Prostate gland (tissue), 2 donors: ENCODE measurements around the gene NID2. TPM values are rescaled to one million over a fixed set of nuclear protein-coding genes. Genes with fewer than 3 reads are reported as not detected.
A peak's percentile ranks its signal among the peaks of the same experiment; 100 is the strongest.

ENCODE experiments used
- DNase-seq: peaks from one replicate; pipeline ENCODE4 v3.0.0-alpha.2; 2019; ENCODE audit warnings: low spot score
- H3K27ac ChIP-seq, 2 donors: fragments of 200-600 bp; sonication (generic); 2 replicates each; pipeline ENCODE4 v1.5.1; 2017 to 2019
- H3K27me3 ChIP-seq: fragments of 200-600 bp; sonication (generic); replicated peaks from 2 replicates; pipeline ENCODE4 v1.5.1; 2019; ENCODE audit not compliant: insufficient read depth
- H3K36me3 ChIP-seq, 2 donors: fragments of 200-600 bp; sonication (generic); 1 replicate in 1 of 2; 2 replicates in 1 of 2; pipeline versions ENCODE4 v1.5.1 to v1.8.1; 2017 to 2019
- H3K4me1 ChIP-seq: fragments of 200-600 bp; sonication (generic); replicated peaks from 2 replicates; pipeline ENCODE4 v1.5.1; 2019
- H3K4me3 ChIP-seq, 2 donors: fragments of 200-600 bp; sonication (generic); 2 replicates each; pipeline ENCODE4 v1.5.1; 2017 to 2019
- H3K9me3 ChIP-seq: fragments of 200-600 bp; sonication (generic); 2 replicates; pipeline ENCODE4 v1.5.1; 2017
- CTCF ChIP-seq, 4 experiments: fragments of 200-600 bp in 2 of 4; fragments of 450-650 bp in 2 of 4; sonication (generic) in 2 of 4; IDR thresholded peaks; 1 replicate in 3 of 4; 2 replicates in 1 of 4; pipeline ENCODE4 v1.5.1; 2016 to 2019; ENCODE audit warnings: antibody characterized with exemption in 4 of 4, mild to moderate bottlenecking in 2 of 4, moderate library complexity in 2 of 4
- POLR2A ChIP-seq: fragments of 450-650 bp; IDR thresholded peaks from one replicate; pipeline ENCODE4 v1.6.1; 2016; ENCODE audit warnings: antibody characterized with exemption, mild to moderate bottlenecking
- POLR2AphosphoS5 ChIP-seq: sonication (generic); formaldehyde crosslinking; IDR thresholded peaks from one replicate; pipeline ENCODE4 v1.6.1; 2017; ENCODE audit warnings: antibody characterized with exemption
- WGBS: methylation state at CpG from one replicate; pipeline ENCODE4 v1.1.5; 2018; 5-methylcytosine and 5-hydroxymethylcytosine counted together
- intact Hi-C: fragments of 100-400 bp; cut with DNase I; formaldehyde crosslinking; loops from one replicate; pipeline ENCODE4 v1.14.2; 2022
- total RNA-seq, 2 donors: library from RNA; depleted of rRNA; stranded (reverse); fragments of >200 nt; gene quantifications; one replicate each; pipeline ENCODE4 v1.1.0, GENCODE V29; 2016

NID2 gene
- total RNA-seq, 2 donors from 2014 or later = 6.9 to 17.2 TPM

DNA sequence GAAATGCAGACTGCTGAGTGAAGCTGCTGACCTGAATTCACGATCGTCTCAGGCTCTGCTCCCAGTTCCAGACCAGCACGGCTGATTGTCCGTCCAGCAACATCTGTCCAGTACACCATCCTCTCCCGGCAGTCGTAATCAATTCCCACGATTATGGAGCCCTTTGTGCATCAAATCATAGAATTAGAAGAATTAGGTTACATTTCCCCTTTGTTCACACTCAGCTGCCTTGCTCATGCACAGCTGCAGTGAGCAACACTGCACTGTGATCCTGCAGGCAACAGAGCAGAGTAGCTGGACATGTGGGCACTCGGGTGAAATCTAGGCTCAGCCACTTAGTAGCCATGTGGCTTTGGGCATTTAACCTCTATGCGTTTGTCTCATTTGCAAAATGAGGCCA is 57.3 kb downstream of the NID2 start:
- no peaks in the 10 kb centered on the region for H3K27me3 ChIP-seq
- no peaks in the 10 kb centered on the region for H3K9me3 ChIP-seq
- intact Hi-C loops = no loop called here
- no peak overlapping the region for H3K27ac ChIP-seq
- DNase-seq = no peak
- TF ChIP-seq POLR2AphosphoS5 = no peak
- TF ChIP-seq POLR2A = no peak
- no peak for TF ChIP-seq CTCF (IDR thresholded peaks at IDR 0.05)
- no peak overlapping the region for H3K4me3 ChIP-seq
- WGBS = 88% methylated on average over 9 of the region's 9 CpGs
- peaks cover 0 to 6% of the 10 kb centered on the region in 2 donors for H3K36me3 ChIP-seq
- no peaks in the 10 kb centered on the region for H3K4me1 ChIP-seq

- Histone ChIP-seq H3K9me3 (no peaks in the 10 kb centered on the region), H3K36me3 (peaks cover 0 to 6% of the 10 kb centered on the region in 2 donors), H3K27ac (no peak overlapping the region), H3K27me3 (no peaks in the 10 kb centered on the region), H3K4me3 (no peak overlapping the region), H3K4me1 (no peaks in the 10 kb centered on the region)
- 94% methylated on average over 3 of the region's 3 CpGs for WGBS
- intact Hi-C loops = no loop called here
- DNase-seq = no peak
- TF ChIP-seq POLR2AphosphoS5 (no peak), CTCF (IDR thresholded peaks at IDR 0.05) (no peak)
Measured at GRCh38 chr14:52010173-52010693, 58.6 kb downstream of the NID2 start.

DNA sequence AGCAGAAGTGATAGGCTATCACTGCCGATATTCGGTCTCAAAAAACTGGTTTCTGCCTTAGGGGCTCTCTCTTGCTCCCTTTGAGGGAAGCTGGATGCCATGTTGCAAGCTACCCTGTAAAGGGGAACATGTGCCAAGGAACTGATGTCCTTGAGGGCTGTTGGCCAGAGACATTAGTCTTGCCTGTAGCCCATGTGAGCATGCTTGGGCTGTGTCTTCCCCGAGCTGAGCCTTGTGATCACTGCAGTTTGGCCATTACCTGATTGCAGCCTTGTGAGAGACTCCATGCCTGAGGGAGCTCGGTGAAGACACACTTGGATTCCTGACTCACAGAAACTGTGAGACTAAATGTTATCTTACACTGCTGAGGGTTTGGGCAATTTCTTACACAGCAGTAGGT is 60.7 kb downstream of the NID2 start:
- intact Hi-C loops = no loop called here
- no peaks in the 10 kb centered on the region for H3K4me1 ChIP-seq
- H3K36me3 ChIP-seq = peaks cover 0 to 6% of the 10 kb centered on the region in 2 donors
- DNase-seq = no peak
- WGBS = 96% methylated on average over 4 of the region's 4 CpGs
- H3K27ac ChIP-seq = no peak overlapping the region
- H3K4me3 ChIP-seq = no peak overlapping the region
- H3K27me3 ChIP-seq = no peaks in the 10 kb centered on the region
- no peaks in the 10 kb centered on the region for H3K9me3 ChIP-seq
- no peak for TF ChIP-seq CTCF (IDR thresholded peaks at IDR 0.05)
- TF ChIP-seq POLR2AphosphoS5 = no peak
- no peak for TF ChIP-seq POLR2A

DNA sequence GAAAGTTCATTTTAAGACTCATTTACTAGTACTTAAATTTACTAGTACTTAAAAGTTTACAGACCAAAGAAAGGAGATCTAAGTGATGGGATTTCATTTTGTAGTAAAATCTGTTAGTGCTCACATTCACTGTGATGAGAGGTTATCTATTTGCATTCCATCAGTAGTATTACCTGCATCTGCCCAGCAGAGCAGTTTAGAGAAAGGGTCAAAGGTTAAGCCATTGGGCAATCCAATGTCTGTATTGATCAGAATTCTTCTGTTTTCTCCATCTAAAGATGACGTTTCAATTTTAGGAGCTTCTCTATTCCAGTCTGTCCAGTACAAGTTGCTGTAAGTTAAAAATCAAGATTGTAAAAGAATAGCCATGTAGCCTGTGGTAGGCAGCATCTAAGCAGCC is 61.2 kb downstream of the NID2 start:
- Histone ChIP-seq H3K4me3 (no peak overlapping the region), H3K4me1 (no peaks in the 10 kb centered on the region), H3K27me3 (no peaks in the 10 kb centered on the region), H3K27ac (no peak overlapping the region), H3K9me3 (no peaks in the 10 kb centered on the region), H3K36me3 (peaks cover 0 to 6% of the 10 kb centered on the region in 2 donors)
- DNase-seq = no peak
- intact Hi-C loops = no loop called here
- TF ChIP-seq POLR2A = no peak
- TF ChIP-seq CTCF (IDR thresholded peaks at IDR 0.05) = no peak
- TF ChIP-seq POLR2AphosphoS5 = no peak
- 76% methylated on average over 1 of the region's 1 CpG for WGBS

DNA sequence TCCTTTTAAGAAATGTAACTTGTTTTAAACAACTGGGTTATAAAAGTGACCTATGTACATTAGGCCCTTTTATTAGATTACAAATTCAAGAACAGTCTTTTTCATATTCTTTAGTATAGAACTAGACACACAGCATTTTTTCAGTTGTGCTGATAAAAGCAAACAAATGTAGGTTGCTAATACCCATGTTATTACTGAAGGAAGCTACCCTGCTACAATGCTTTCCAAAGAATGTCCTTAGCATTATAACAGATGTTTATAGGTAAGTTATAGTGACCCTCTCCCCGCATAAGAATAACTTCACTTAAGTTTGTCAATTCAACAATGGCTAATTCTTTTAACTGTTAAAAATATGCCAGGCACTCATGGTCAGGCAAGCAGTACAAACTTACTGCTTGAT is 61.6 kb downstream of the NID2 start:
- peaks cover 0 to 6% of the 10 kb centered on the region in 2 donors for H3K36me3 ChIP-seq
- DNase-seq = no peak
- intact Hi-C loops = no loop called here
- TF ChIP-seq CTCF (IDR thresholded peaks at IDR 0.05) (no peak), POLR2A (no peak), POLR2AphosphoS5 (no peak)
- H3K27ac ChIP-seq = peak overlapping the region in 1 of 2 donors; percentile 37
- H3K4me3 ChIP-seq = no peak overlapping the region
- H3K9me3 ChIP-seq = no peaks in the 10 kb centered on the region
- no peaks in the 10 kb centered on the region for H3K27me3 ChIP-seq
- no peaks in the 10 kb centered on the region for H3K4me1 ChIP-seq
- WGBS = 88% methylated on average over 1 of the region's 1 CpG
